ENCODE results near the gene RRAS.
"Not testable (repeated sequence)": the region's sequence is repeated elsewhere in the genome, so short reads cannot be mapped to it uniquely, and the experiment has no call there.

RRAS gene

GRCh38 chr19:49635530-49636232 lies 4.3 kb downstream of the RRAS start:
- no peaks in the 10 kb centered on the region for H3K9me2 ChIP-seq (replicated peaks; ENCODE audit: insufficient read depth, low read length)
- H2AFZ ChIP-seq (ENCODE audit: low read depth, low read length, severe bottlenecking): no peak overlapping the region
- H3K9ac ChIP-seq (ENCODE audit: low read length): no peak overlapping the region
- H3K36me3 ChIP-seq (ENCODE audit: low read length): no peaks in the 10 kb centered on the region
- no peaks in the 10 kb centered on the region for H4K20me1 ChIP-seq (ENCODE audit: low read depth, low read length)
- no peak overlapping the region for H3K4me3 ChIP-seq (ENCODE audit: insufficient read depth, low read length, poor library complexity, severe bottlenecking)
- H3F3A ChIP-seq (ENCODE audit: insufficient read depth): 0 out of 2 replicates have a peak, but pooled peaks cover 1% of the 10 kb centered on the region
- TF ChIP-seq EZH2phosphoT487 (conservative IDR thresholded peaks at IDR 0.05; ENCODE audit: low read length): no peak
- TF ChIP-seq CTCF (IDR thresholded peaks at IDR 0.05; ENCODE audit: insufficient read depth, low read length, poor library complexity, severe bottlenecking): no peak
- no peak overlapping the region for H3K27ac ChIP-seq (ENCODE audit: low read depth, low read length)
- H3K9me3 ChIP-seq (ENCODE audit: insufficient read depth, low read length): no peaks in the 10 kb centered on the region
- H3K79me2 ChIP-seq (ENCODE audit: insufficient read depth, low read length): no peaks in the 10 kb centered on the region
- H3K27me3 ChIP-seq (ENCODE audit: low read length): no peaks in the 10 kb centered on the region
- H3K4me2 ChIP-seq (ENCODE audit: low read depth, low read length, poor library complexity, severe bottlenecking): no peak overlapping the region

- not testable (repeated sequence) for H3K79me2 ChIP-seq (ENCODE audit: insufficient read depth, low read length); H3K4me2 ChIP-seq (ENCODE audit: low read depth, low read length, poor library complexity, severe bottlenecking); H3K9me3 ChIP-seq (ENCODE audit: insufficient read depth, low read length); H3F3A ChIP-seq (ENCODE audit: insufficient read depth); H3K9me2 ChIP-seq (replicated peaks; ENCODE audit: insufficient read depth, low read length); H3K27me3 ChIP-seq (ENCODE audit: low read length); H3K27ac ChIP-seq (ENCODE audit: low read depth, low read length); H3K9ac ChIP-seq (ENCODE audit: low read length); H4K20me1 ChIP-seq (ENCODE audit: low read depth, low read length); H3K36me3 ChIP-seq (ENCODE audit: low read length); H3K4me3 ChIP-seq (ENCODE audit: insufficient read depth, low read length, poor library complexity, severe bottlenecking); H2AFZ ChIP-seq (ENCODE audit: low read depth, low read length, severe bottlenecking)
Observed at GRCh38 chr19:49633273-49633672, 6.7 kb downstream of the RRAS start.

- H3K9ac ChIP-seq (ENCODE audit: low read length): no peak overlapping the region
- no peaks in the 10 kb centered on the region for H3K9me2 ChIP-seq (replicated peaks; ENCODE audit: insufficient read depth, low read length)
- no peaks in the 10 kb centered on the region for H3F3A ChIP-seq (ENCODE audit: insufficient read depth)
- no peaks in the 10 kb centered on the region for H3K79me2 ChIP-seq (ENCODE audit: insufficient read depth, low read length)
- H3K4me3 ChIP-seq (ENCODE audit: insufficient read depth, low read length, poor library complexity, severe bottlenecking): no peak overlapping the region
- no peaks in the 10 kb centered on the region for H3K36me3 ChIP-seq (ENCODE audit: low read length)
- no peaks in the 10 kb centered on the region for H3K27me3 ChIP-seq (ENCODE audit: low read length)
- no peaks in the 10 kb centered on the region for H3K9me3 ChIP-seq (ENCODE audit: insufficient read depth, low read length)
- no peak overlapping the region for H3K4me2 ChIP-seq (ENCODE audit: low read depth, low read length, poor library complexity, severe bottlenecking)
- H2AFZ ChIP-seq (ENCODE audit: low read depth, low read length, severe bottlenecking): no peak overlapping the region
- TF ChIP-seq CTCF (IDR thresholded peaks at IDR 0.05; ENCODE audit: insufficient read depth, low read length, poor library complexity, severe bottlenecking) (no peak), EZH2phosphoT487 (conservative IDR thresholded peaks at IDR 0.05; ENCODE audit: low read length) (no peak)
- H4K20me1 ChIP-seq (ENCODE audit: low read depth, low read length): no peaks in the 10 kb centered on the region
- H3K27ac ChIP-seq (ENCODE audit: low read depth, low read length): no peak overlapping the region
Observed at GRCh38 chr19:49632576-49632975, 7.4 kb downstream of the RRAS start.

- H3K9me2 ChIP-seq (replicated peaks; ENCODE audit: insufficient read depth, low read length): no peaks in the 10 kb centered on the region
- no peaks in the 10 kb centered on the region for H3K27me3 ChIP-seq (ENCODE audit: low read length)
- no peak overlapping the region for H3K4me2 ChIP-seq (ENCODE audit: low read depth, low read length, poor library complexity, severe bottlenecking)
- H4K20me1 ChIP-seq (ENCODE audit: low read depth, low read length): no peaks in the 10 kb centered on the region
- no peaks in the 10 kb centered on the region for H3K36me3 ChIP-seq (ENCODE audit: low read length)
- no peaks in the 10 kb centered on the region for H3K79me2 ChIP-seq (ENCODE audit: insufficient read depth, low read length)
- no peaks in the 10 kb centered on the region for H3F3A ChIP-seq (ENCODE audit: insufficient read depth)
- H3K27ac ChIP-seq (ENCODE audit: low read depth, low read length): no peak overlapping the region
- no peak overlapping the region for H3K4me3 ChIP-seq (ENCODE audit: insufficient read depth, low read length, poor library complexity, severe bottlenecking)
- H2AFZ ChIP-seq (ENCODE audit: low read depth, low read length, severe bottlenecking): no peak overlapping the region
- no peak overlapping the region for H3K9ac ChIP-seq (ENCODE audit: low read length)
- TF ChIP-seq CTCF (IDR thresholded peaks at IDR 0.05; ENCODE audit: insufficient read depth, low read length, poor library complexity, severe bottlenecking) (no peak), EZH2phosphoT487 (conservative IDR thresholded peaks at IDR 0.05; ENCODE audit: low read length) (no peak)
- no peaks in the 10 kb centered on the region for H3K9me3 ChIP-seq (ENCODE audit: insufficient read depth, low read length)
Observed at GRCh38 chr19:49631610-49632192, 8.2 kb downstream of the RRAS start.

All from SU-DHL-6 (cell line).